ENCODE results near the gene SRSF1.

GRCh38 chr17:57980522-57980921, 26.5 kb downstream of the SRSF1 start:
- TF ChIP-seq CTCF (conservative IDR thresholded peaks at IDR 0.05; ENCODE audit: low read length): no peak
- TF ChIP-seq EZH2phosphoT487 (IDR thresholded peaks at IDR 0.05; ENCODE audit: borderline replicate concordance): no peak
